ENCODE measurements around the gene CHST10.

CHST10 gene

GRCh38 chr2:100416397-100416934 lies 1.0 kb downstream of the CHST10 start:
- peak; percentile 11 for DNase-seq (ENCODE audit: low read depth)

- no peak for DNase-seq (ENCODE audit: low read depth)
These were observed 3.9 kb downstream of the CHST10 start for GRCh38 chr2:100413571-100413970.

DNA sequence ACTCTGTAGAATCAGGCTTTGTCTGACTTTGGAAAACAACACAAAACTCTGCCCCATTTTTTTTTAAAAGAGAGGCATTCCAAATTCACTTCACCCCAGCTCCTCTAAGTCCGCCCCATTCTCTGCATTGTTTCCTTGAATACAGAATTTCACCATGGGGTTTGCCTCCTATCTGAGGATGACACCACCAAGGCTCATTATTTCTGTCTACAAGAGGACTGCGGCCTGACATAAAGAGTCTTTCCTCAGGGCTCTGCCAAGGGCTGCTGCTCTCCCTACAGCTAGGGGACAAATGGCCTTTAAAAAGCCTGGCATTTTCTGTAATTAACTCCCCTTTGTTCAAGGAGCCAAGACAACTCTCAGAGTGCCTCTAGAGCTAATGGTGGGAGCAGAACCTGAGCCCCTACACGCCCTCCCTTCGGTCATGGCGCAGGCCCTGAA lies 4.6 kb downstream of the CHST10 start:
- no peak for DNase-seq (ENCODE audit: low read depth)

- DNase-seq (ENCODE audit: low read depth), result no peak
These were observed 5.0 kb downstream of the CHST10 start for GRCh38 chr2:100412466-100412865.

- no peak for DNase-seq (ENCODE audit: low read depth)
These were observed 5.6 kb downstream of the CHST10 start for GRCh38 chr2:100411841-100412292.

GRCh38 chr2:100409975-100410647 lies 7.4 kb downstream of the CHST10 start:
- DNase-seq (ENCODE audit: low read depth), result no peak

GRCh38 chr2:100409461-100409860 lies 8.0 kb downstream of the CHST10 start:
- no peak for DNase-seq (ENCODE audit: low read depth)

DNA sequence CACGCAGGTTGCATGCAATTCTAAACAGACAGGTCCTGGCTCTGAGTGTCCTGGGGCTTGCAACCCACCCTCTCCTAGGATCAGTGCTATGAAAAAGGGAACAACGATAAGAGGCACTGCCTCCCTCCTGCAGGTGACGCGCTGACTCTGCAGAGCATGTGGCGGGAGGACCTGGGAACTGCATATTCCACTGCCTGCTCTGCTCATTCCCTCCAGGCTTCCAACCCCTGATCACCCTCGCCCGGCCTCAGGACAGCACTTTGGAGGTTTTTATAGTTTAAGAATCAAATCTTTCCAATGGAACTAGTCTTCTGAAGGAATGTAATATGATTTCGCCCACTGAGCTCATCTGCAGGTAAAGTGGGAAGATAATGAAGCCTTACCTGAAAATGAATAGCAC lies 8.5 kb downstream of the CHST10 start:
- no peak for DNase-seq (ENCODE audit: low read depth)

- DNase-seq (ENCODE audit: low read depth), result no peak
These were observed 9.4 kb downstream of the CHST10 start for GRCh38 chr2:100408104-100408503.

- DNase-seq (ENCODE audit: low read depth), result no peak
These were observed 9.9 kb downstream of the CHST10 start for GRCh38 chr2:100407563-100407962.

DNA sequence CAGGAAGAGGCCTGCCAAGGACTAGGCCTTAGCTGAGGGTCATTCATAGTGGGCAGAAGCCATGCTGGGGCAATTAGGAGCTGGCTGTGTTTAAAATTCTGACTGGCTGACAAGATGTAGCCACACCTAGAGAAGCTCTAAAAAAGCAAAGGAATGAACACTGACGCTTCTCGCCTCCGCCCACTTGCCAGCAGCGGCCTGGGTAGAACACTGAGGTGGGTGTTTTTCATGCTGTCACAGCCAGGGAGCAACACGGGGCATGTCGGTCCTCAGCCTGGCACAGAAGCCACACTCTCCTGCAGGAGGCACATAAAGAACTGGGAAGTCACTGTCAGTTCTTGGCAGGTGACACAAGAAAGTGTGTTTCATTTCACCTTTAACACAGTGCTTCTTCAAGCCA lies 10.4 kb downstream of the CHST10 start:
- DNase-seq (ENCODE audit: low read depth), result no peak

GRCh38 chr2:100406120-100406508 lies 11.4 kb downstream of the CHST10 start:
- no peak for DNase-seq (ENCODE audit: low read depth)

- DNase-seq (ENCODE audit: low read depth), result no peak
These were observed 11.9 kb downstream of the CHST10 start for GRCh38 chr2:100405403-100406119.

GRCh38 chr2:100404411-100404810 lies 13.1 kb downstream of the CHST10 start:
- DNase-seq (ENCODE audit: low read depth), result no peak

GRCh38 chr2:100403722-100404121 lies 13.7 kb downstream of the CHST10 start:
- DNase-seq (ENCODE audit: low read depth), result no peak

- DNase-seq (ENCODE audit: low read depth), result no peak
These were observed 16.2 kb downstream of the CHST10 start for GRCh38 chr2:100401268-100401667.

- DNase-seq (ENCODE audit: low read depth), result no peak
These were observed 17.8 kb downstream of the CHST10 start for GRCh38 chr2:100399714-100400113.

- DNase-seq (ENCODE audit: low read depth), result no peak
These were observed 19.5 kb downstream of the CHST10 start for GRCh38 chr2:100397976-100398375.

DNA sequence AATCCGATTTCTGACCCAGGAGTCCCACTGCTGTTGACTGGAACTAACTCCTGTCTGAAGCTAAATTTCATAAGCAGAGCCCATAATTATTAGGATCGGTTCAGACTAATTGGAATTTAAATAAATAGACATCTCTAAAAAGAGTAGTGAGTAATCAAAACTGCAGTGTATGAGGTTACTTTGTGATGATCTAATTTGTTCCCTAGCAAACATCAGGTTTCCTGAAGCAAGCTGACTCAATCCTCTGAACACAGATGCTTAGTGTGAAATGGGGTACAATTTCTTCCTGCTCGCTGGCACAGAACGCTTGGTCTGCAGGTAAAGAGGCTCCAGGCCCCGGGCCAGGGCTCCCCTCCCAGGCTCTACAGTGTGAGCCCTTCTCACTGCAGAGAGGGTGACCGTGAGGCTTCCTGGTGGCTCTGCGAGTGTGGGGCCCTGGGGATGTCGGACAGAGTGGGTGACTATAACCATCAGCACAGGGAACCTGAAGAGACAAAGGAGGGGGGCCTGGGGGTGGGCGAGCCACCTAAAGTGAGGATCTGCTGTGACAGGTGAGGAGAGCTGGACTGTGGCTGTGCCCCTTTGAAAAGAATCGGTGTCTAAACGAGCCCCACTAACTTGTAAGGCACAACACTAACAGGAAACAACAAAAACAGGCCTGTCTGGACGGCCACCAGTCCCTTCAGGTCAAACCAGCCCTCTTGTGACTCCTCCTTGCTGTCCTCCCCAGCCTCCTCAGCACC lies 20.2 kb downstream of the CHST10 start:
- peak; percentile 47 for DNase-seq (ENCODE audit: low read depth)

- DNase-seq (ENCODE audit: low read depth), result no peak
These were observed 21.0 kb downstream of the CHST10 start for GRCh38 chr2:100396483-100396882.

DNA sequence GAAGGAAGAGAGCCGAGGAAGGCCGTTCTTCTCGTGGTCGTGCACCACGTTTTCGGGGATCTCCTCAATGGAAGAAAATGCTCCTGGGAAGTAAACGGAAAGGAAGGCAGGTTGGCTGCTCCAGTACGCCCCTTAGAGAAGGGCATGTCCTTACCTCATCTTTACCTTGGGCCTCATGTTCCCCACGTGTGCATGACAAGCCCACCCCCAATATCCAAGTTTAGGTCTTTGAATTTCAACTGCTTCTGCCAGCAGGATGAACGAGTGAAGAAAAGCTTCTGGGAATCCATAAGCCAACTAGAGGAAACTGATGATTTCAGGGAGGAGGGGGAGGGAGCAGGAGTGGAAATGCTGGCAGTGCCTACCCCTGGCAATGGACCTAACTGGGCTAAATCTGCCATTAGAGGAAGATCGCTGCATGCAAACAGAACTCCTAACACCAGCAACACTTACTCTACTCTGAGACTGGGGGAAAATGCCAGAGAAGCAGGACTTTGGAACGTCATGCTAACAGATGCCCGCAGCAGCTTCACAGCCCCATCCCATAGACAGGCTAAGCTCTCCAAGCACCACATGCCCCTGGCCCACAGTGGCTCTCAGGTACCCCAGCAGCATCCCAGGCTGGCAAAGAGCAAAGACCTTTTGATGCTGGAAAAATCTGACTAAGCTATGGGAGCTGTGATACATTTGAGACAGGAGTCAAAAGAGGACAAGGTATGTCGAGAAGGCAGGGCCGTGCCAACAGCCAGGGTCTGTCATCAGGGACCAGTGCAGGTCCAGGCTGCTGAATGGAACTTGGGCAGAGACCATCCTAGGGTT lies 21.7 kb downstream of the CHST10 start:
- DNase-seq (ENCODE audit: low read depth), result no peak
